ENCODE results near the gene DPYD.

DPYD gene

DNA sequence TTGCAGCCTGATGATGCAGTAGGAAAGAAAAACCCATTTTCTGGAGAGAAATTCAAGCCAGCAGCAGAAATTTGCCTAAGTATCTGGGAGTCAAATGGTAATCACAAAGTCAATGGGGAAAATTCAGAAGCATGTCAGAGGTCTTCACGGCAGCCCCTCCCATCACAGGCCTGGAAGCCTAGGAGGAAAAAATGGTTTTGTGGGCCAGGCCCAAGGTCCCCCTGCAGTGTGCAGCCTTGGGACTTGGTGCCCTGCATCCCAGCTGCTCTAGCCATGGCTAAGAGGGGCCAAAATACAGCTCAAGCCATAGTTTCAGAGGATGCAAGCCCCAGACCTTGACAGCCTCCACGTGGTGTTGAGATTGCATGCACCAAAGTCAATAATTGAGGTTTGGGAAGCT, 864.4 kb downstream of the DPYD start:
- ATAC-seq, result no peak
- no peaks in the 10 kb centered on the region for H3K4me1 Mint-ChIP-seq
- peaks cover 2% of the 10 kb centered on the region for H3K36me3 Mint-ChIP-seq (ENCODE audit: low read depth)
- peaks cover 24% of the 10 kb centered on the region for H3K9me3 Mint-ChIP-seq
- no peak overlapping the region for H3K27ac Mint-ChIP-seq
- H3K27me3 Mint-ChIP-seq, result peaks cover under 1% of the 10 kb centered on the region
- DNase-seq, result no peak
- H3K4me3 Mint-ChIP-seq, result no peak overlapping the region

DNA sequence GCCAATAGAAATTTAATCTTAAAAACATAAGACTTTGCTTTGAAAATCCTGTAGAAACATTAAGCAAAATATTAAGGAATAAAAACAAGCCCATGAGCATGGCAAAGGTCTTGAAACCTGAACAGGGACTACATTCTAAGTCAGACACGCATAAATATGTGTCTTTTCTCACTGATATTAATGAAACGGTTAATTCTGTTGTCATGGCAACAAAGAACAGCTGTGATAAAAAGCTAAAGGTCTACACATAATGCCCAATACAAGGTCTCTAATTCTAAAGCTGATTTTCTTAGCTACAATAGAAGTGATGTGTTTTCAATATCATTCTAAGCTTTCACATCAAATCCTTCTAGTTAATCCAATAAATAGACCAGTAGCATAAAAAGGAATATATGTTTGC, 867.6 kb downstream of the DPYD start:
- Mint-ChIP-seq H3K9me3 (peaks cover 15% of the 10 kb centered on the region), H3K4me1 (no peaks in the 10 kb centered on the region), H3K27ac (no peak overlapping the region), H3K36me3 (ENCODE audit: low read depth) (peaks cover 2% of the 10 kb centered on the region), H3K27me3 (peaks cover 5% of the 10 kb centered on the region), H3K4me3 (no peak overlapping the region)
- ATAC-seq (no peak), DNase-seq (no peak)

DNA sequence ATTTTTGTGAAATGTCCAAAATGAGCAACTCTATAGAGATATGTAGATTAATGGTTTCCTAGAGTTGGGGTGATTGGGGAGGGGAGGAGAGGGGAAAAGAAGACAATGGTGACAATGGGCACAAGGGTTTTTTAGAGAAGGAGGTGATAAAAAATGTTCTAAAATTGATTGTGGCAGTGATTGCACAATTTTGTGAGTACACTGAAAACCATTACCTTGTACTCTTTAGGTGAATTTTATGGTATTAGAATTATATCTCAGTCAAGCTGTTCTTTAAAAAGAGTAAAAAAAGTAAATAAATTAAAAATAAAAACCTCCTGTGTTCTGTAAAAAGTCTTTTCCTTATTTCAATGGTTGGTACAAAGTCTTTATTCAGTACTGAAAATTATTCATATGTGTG, 869.0 kb downstream of the DPYD start:
- Mint-ChIP-seq H3K4me3 (no peak overlapping the region), H3K36me3 (ENCODE audit: low read depth) (peaks cover 2% of the 10 kb centered on the region), H3K27ac (no peak overlapping the region), H3K9me3 (peaks cover 15% of the 10 kb centered on the region), H3K27me3 (peaks cover 5% of the 10 kb centered on the region), H3K4me1 (no peaks in the 10 kb centered on the region)
- DNase-seq (no peak), ATAC-seq (no peak)

DNA sequence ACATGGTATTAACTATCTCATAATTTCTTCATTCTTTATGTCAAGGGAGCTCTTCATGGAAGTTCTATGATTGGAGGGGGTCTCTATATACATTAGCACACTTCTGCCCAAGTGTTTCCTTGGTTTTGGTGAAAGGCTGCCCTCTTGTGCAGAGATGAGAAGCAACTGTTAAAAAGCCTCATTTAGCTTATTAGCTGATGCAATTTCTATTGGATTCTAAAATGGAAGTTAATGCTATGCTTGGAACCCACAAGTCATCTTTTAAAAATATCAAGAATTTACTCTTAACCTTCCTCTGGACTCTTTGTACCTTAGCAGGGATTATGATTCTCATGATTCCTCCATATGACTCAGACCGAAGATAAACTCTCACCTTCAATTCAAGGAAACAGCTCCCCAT, 870.3 kb downstream of the DPYD start:
- Mint-ChIP-seq H3K27me3 (peaks cover 5% of the 10 kb centered on the region), H3K9me3 (peaks cover 7% of the 10 kb centered on the region), H3K4me1 (no peaks in the 10 kb centered on the region), H3K4me3 (no peak overlapping the region), H3K27ac (no peak overlapping the region), H3K36me3 (ENCODE audit: low read depth) (no peaks in the 10 kb centered on the region)
- DNase-seq, result no peak
- no peak for ATAC-seq

DNA sequence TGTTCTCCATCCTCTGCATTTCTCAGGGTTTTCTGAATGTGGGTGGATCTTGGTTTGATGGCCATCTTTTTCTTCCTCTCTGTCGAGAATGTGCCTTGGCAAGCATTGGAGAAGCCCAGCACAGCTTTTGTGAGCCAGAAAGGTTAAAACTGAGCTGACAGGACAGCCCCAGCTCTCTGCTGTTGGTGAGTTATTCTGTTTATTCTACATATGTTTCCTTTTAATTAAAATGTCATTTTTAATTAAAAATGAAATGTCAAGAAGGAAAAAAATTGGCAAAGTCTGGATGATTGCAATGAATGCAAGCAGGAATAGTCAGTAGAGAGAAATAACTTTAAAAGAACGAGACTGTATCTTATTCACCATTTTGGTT, 873.4 kb downstream of the DPYD start:
- Mint-ChIP-seq H3K27me3 (peaks cover 5% of the 10 kb centered on the region), H3K36me3 (ENCODE audit: low read depth) (no peaks in the 10 kb centered on the region), H3K27ac (no peak overlapping the region), H3K9me3 (peaks cover 4% of the 10 kb centered on the region), H3K4me1 (no peaks in the 10 kb centered on the region), H3K4me3 (no peak overlapping the region)
- DNase-seq, result no peak
- ATAC-seq, result no peak

DNA sequence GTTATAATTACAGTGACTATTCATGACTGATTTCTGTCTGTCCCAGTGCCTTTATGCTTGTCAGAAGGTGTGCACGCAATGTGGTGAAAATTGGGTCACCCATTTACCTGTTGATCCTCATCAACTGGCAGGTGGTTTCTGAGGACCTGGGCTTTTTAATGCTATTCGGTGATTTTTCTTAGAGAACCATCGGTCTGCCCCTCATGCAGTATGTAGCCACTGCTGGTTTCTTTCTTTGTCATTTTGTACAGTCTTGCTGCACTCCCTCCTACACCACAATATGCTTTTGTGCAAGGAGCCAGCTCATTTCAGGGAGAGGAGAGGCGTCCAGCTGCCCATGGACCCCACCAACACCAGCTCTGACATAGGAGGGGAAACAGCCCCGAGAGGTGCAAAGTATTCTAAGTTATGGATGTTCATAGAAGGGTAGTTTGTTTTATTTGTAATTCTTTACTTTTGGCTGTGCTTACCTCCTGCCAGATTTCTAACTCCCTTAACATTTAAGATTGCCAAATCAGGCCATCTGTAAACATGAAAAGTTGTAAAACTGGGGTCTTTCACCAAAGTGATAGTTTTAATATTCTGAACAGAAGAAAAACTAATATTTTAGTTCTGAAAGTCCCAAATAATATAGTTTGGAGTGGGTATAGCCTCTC, 873.9 kb downstream of the DPYD start:
- Mint-ChIP-seq H3K27ac (no peak overlapping the region), H3K36me3 (ENCODE audit: low read depth) (no peaks in the 10 kb centered on the region), H3K4me3 (no peak overlapping the region)

DNA sequence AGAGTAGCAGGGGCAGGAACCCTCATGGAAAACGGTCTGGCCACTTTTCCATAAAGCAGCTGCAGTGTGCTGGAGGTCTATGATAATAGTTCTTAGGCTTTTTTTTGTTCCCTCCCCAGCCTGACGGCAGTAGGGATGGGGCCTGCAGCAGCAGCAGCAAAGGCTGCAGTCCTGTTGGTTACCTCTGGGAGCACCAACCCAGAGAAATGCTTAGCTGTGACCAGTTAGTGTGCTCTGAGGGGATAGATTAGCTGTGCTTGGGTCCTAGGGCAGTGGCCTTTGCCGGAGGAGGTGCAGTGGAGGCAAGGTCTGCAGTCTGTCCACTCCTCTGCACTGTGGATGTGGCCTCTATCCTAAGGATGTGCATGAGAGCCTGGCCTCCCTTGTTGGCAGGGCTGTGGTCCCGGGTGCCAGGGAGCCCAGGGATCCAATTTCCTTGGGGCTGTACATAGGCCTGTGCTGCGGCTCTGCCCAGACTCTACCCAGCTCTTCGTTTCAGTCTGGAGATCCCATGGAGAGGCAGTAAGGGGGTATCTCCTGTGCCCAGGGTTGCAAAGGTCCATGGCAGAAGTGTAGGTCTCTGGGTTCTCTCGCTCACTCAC, 876.6 kb downstream of the DPYD start:
- Mint-ChIP-seq H3K4me1 (no peaks in the 10 kb centered on the region), H3K36me3 (ENCODE audit: low read depth) (no peaks in the 10 kb centered on the region), H3K9me3 (peaks cover 9% of the 10 kb centered on the region), H3K4me3 (no peak overlapping the region), H3K27me3 (peaks cover 3% of the 10 kb centered on the region), H3K27ac (no peak overlapping the region)
- no peak for ATAC-seq
- no peak for DNase-seq

More for the DNA sequence above, 873.9 kb downstream of the DPYD start:
- no peaks in the 10 kb centered on the region for H3K4me1 Mint-ChIP-seq
- peaks cover 5% of the 10 kb centered on the region for H3K27me3 Mint-ChIP-seq
- peaks cover 5% of the 10 kb centered on the region for H3K9me3 Mint-ChIP-seq
- DNase-seq (no peak), ATAC-seq (no peak)

DNA sequence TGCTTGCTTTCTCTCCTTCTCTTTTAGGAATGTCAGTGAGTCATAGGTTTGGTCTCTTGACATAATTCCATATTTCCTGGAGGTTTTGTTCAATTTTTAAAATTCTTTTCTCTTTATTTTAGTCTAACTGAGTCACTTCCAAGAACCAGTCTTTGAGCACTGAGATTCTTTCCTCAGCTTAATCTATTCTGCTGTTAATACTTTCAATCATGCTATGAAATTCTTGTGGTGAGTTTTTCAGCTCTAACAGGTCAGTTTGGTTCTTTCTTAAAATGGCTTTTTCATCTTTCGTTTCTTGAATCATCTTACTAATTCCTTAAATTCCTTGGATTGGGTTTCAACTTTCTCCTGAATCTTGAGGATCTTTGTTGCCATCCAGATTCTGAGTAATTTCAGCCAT, 878.3 kb downstream of the DPYD start:
- H3K36me3 Mint-ChIP-seq (ENCODE audit: low read depth), result no peaks in the 10 kb centered on the region
- H3K27me3 Mint-ChIP-seq, result no peaks in the 10 kb centered on the region
- ATAC-seq (no peak), DNase-seq (no peak)
- H3K27ac Mint-ChIP-seq, result no peak overlapping the region
- H3K9me3 Mint-ChIP-seq, result peaks cover 9% of the 10 kb centered on the region
- H3K4me1 Mint-ChIP-seq, result no peaks in the 10 kb centered on the region
- H3K4me3 Mint-ChIP-seq, result no peak overlapping the region

DNA sequence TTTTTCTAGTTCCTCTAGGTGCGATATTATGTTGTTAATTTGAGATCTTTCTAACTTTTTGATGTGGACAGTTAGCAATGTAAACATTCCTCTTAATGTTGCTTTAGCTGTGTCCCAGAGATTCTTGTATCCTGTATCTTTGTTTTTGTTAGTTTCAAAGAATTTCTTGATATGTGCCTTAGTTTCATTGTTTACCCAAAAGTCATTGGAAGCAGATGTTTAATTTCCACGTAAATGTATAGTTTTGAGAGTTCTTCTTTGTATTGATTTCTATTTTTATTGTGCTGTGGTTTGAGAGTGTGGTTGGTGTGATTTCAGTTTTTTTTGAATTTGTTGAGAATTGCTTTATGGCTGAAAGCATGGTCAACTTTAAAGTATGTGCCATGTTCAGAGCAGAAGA, 879.8 kb downstream of the DPYD start:
- Mint-ChIP-seq H3K36me3 (ENCODE audit: low read depth) (no peaks in the 10 kb centered on the region), H3K27me3 (no peaks in the 10 kb centered on the region), H3K9me3 (peaks cover 9% of the 10 kb centered on the region), H3K27ac (no peak overlapping the region), H3K4me3 (no peak overlapping the region), H3K4me1 (no peaks in the 10 kb centered on the region)
- no peak for DNase-seq
- ATAC-seq, result no peak

DNA sequence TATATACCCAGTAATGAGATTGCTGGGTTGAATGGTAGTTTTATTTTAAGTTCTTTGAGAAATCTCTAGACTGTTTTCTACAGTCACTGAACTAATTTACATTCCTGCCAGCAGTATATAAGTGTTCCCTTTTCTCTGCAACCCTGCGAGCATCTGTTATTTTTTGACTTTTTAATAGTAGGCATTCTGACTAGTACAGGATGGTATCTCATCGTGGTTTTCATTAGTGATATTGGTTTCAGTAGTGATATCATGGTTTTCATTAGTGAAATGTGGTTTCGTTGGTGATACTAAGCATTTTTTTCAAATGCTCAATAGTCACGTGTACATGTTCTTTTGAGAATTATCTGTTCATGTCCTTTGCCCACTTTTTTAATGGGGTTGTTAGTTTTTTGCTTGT, 882.4 kb downstream of the DPYD start:
- DNase-seq, result no peak

DNA sequence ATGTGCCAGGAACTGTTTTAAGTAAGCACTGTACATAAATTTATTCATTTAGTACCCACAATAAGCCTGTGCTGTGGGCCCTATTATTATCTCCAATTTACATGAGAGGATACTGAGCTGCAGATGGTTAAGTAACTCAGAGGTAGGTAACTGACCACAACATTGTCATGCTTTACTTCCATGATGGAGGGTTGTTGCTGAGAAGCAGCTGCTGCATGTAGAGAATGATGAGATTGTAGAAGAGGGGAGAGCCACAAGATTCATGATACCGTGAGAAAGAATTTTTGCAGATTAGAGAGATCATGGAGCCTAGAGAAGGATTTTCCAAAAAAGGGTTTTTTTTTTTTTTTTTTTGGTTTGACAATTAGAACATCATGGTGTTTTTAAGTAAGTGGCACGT, 886.2 kb downstream of the DPYD start:
- no peak for ATAC-seq
- Mint-ChIP-seq H3K36me3 (ENCODE audit: low read depth) (no peaks in the 10 kb centered on the region), H3K4me3 (no peak overlapping the region), H3K27me3 (no peaks in the 10 kb centered on the region), H3K27ac (no peak overlapping the region), H3K9me3 (no peaks in the 10 kb centered on the region), H3K4me1 (no peaks in the 10 kb centered on the region)
- no peak for DNase-seq

More for the DNA sequence above, 882.4 kb downstream of the DPYD start:
- Mint-ChIP-seq H3K27ac (no peak overlapping the region), H3K4me1 (no peaks in the 10 kb centered on the region), H3K27me3 (no peaks in the 10 kb centered on the region), H3K36me3 (ENCODE audit: low read depth) (no peaks in the 10 kb centered on the region), H3K9me3 (peaks cover 9% of the 10 kb centered on the region), H3K4me3 (no peak overlapping the region)
- ATAC-seq, result no peak

DNA sequence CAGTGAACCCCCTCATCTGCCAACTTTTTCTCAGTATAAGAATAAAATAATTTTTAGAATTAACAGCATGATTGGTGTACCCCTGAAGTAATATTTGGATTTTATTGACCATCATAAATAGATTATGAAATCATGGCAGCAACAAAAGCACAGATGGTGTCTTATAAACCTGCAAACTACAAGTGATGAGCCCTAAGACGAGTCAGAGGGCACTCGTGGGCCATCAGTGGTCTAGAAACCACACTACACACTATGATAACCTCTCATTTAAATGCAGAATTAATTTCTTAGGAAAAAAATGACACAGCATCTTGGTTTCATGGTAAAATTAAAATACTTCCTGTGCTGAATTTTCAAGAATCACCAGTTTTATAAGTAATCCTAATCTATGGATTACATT, 886.9 kb downstream of the DPYD start:
- Mint-ChIP-seq H3K27ac (no peak overlapping the region), H3K27me3 (no peaks in the 10 kb centered on the region), H3K4me1 (no peaks in the 10 kb centered on the region), H3K36me3 (ENCODE audit: low read depth) (no peaks in the 10 kb centered on the region), H3K9me3 (no peaks in the 10 kb centered on the region), H3K4me3 (no peak overlapping the region)
- DNase-seq (no peak), ATAC-seq (no peak)

All from activated naive CD8-positive, alpha-beta T cell treated with anti-CD3 and anti-CD28 coated beads, Interleukin-2, amount 50 U/mL, for 24 hours (primary cell).